ENCODE measurements around the gene CHMP4A. TPM values are rescaled to one million over a fixed set of nuclear protein-coding genes. Genes with fewer than 3 reads are reported as not detected.

Gene CHMP4A
- total and polyA plus RNA-seq, 2 of the 13 experiments (the other 11 are each of a cell fraction or from before 2014, with no cell fraction given) = 83.6 to 113 TPM

DNA sequence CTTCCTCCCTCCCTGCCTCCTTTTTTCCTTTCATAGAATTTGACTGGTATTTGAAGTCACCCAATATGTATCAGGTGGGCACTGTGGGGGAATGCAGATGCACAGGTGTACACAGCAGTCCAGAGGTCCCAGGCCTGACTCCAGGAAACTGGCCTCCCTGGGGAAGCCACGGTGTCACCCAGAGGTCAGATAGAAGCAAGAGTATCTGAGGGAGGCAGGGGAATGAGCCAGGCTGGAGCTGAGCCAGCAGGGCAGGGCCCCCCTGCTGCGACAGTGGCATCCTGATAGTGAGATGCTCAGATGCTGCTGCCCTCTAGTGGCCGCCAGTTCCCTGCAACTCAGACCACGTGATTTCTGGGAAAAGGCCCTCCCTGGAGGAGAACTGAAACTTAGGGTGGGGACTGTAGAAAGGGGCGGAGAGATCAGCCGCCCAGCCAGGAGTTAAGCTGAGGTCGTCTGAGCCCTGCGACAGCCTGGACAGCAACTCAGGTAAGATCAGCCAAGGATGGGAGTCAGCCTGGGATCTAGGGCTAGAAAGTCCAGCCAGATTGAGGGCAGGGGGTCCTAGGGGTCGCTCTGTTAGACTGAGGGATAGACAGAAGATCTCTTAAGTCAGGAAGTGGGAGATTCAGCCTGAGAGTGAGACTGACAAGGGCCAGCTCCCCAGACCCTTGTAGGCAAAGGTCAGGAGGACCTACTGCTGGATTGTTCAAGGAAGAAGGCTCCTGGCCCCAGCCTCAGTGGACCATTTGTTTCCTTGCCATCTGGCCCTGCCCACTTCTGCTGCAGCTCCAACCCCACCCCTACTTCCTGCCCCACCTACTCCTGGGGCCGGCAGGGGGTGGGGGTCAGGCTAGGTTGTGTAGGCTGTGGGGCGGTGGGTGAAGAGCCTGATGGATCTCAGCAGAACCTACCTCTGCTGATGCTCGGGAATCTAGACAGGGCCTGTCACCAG lies 52.2 kb downstream of the CHMP4A start, which contains the start of gene IRF9 (continued):
- TF ChIP-seq, protein P1, sequence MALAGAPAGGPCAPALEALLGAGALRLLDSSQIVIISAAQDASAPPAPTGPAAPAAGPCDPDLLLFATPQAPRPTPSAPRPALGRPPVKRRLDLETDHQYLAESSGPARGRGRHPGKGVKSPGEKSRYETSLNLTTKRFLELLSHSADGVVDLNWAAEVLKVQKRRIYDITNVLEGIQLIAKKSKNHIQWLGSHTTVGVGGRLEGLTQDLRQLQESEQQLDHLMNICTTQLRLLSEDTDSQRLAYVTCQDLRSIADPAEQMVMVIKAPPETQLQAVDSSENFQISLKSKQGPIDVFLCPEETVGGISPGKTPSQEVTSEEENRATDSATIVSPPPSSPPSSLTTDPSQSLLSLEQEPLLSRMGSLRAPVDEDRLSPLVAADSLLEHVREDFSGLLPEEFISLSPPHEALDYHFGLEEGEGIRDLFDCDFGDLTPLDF (CRISPR knock-in tag; IDR thresholded peaks at IDR 0.05) = no peak
- TF ChIP-seq MED13 (CRISPR knock-in tag; IDR thresholded peaks at IDR 0.05) = peak; percentile 74; the same call in 1 of the 2 replicates
- peak; percentile 82 for TF ChIP-seq ARID2 (CRISPR knock-in tag; IDR thresholded peaks at IDR 0.05; ENCODE audit: borderline replicate concordance)
- peak; percentile 99 for TF ChIP-seq ZNF552 (CRISPR knock-in tag; IDR thresholded peaks at IDR 0.05; ENCODE audit: borderline replicate concordance)
- peak; percentile 57; the same call in 1 of the 2 replicates for TF ChIP-seq ZNF34 (CRISPR knock-in tag; IDR thresholded peaks at IDR 0.05; ENCODE audit: borderline replicate concordance)
- peak; percentile 95 for TF ChIP-seq SMC3 (IDR thresholded peaks at IDR 0.05; ENCODE audit: low read length)
- TF ChIP-seq, protein P2, sequence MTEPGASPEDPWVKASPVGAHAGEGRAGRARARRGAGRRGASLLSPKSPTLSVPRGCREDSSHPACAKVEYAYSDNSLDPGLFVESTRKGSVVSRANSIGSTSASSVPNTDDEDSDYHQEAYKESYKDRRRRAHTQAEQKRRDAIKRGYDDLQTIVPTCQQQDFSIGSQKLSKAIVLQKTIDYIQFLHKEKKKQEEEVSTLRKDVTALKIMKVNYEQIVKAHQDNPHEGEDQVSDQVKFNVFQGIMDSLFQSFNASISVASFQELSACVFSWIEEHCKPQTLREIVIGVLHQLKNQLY (CRISPR knock-in tag; IDR thresholded peaks at IDR 0.05) = peak; percentile 98
- TF ChIP-seq ZNF496 (CRISPR knock-in tag; IDR thresholded peaks at IDR 0.05; ENCODE audit: insufficient replicate concordance) = no peak
- no peak for TF ChIP-seq EED (CRISPR knock-in tag; IDR thresholded peaks at IDR 0.05)
- TF ChIP-seq, protein P3, sequence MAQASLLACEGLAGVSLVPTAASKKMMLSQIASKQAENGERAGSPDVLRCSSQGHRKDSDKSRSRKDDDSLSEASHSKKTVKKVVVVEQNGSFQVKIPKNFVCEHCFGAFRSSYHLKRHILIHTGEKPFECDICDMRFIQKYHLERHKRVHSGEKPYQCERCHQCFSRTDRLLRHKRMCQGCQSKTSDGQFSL (CRISPR knock-in tag; IDR thresholded peaks at IDR 0.05) = peak; percentile 81; the same call in 1 of the 2 replicates
- TF ChIP-seq SAP130 (CRISPR knock-in tag; IDR thresholded peaks at IDR 0.05; ENCODE audit: low read depth) = peak; percentile 100
- peak; percentile 97 for TF ChIP-seq AKAP8 (CRISPR knock-in tag; IDR thresholded peaks at IDR 0.05)
- TF ChIP-seq ZHX1 (CRISPR knock-in tag; IDR thresholded peaks at IDR 0.05; ENCODE audit: low read depth) = peak; percentile 96
- peak; percentile 47; the same call in 1 of the 2 replicates for TF ChIP-seq MTA1 (CRISPR knock-in tag; IDR thresholded peaks at IDR 0.05; ENCODE audit: borderline replicate concordance)
- peak; percentile 100 for TF ChIP-seq PATZ1 (CRISPR knock-in tag; IDR thresholded peaks at IDR 0.05)
- peak; percentile 53; the same call in 1 of the 2 replicates for TF ChIP-seq ZNF572 (CRISPR knock-in tag; IDR thresholded peaks at IDR 0.05)
- TF ChIP-seq DMTF1 (CRISPR knock-in tag; IDR thresholded peaks at IDR 0.05) = no peak

All from HepG2 (cell line).